Retinal pigment epithelial cell (primary cell): Measurements from ENCODE around the gene TRDMT1.

Experiments used
- DNase-seq: peaks from one replicate; pipeline ENCODE4 v3.0.0-alpha.2; 2010; ENCODE audit warnings: low read depth
- H3K4me3 ChIP-seq: 2 replicates; pipeline ENCODE4 v1.5.1; 2011; ENCODE audit warnings: mild to moderate bottlenecking, low read length, control low read depth, moderate library complexity
- CTCF ChIP-seq: conservative IDR thresholded peaks from 2 replicates; pipeline ENCODE4 v1.5.1; 2011; ENCODE audit warnings: low read depth, low read length, control low read depth, inconsistent platforms

TRDMT1 gene

DNA sequence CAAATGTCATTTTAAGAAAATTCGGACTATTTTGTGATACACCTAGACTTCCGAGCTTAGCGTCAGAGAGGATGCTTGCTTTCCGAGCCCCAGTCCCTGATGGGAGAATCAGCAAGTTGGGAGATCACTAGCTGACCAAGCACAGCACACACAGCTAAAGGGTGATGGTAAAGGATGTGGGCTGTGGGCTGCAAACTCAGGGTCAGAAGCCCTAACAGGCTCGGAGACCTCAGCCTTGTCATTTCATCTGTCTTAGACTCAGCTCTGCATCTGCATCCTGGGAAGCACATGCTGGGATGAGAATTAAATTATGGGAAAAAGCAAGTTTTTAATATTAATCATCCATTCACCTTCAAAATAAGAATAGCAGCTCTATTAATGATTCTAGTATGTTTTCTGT, 75.1 kb downstream of the TRDMT1 start:
- H3K4me3 ChIP-seq, result no peak overlapping the region
- DNase-seq, result no peak
- TF ChIP-seq CTCF, result no peak

GRCh38 chr10:17125206-17125893, 76.1 kb downstream of the TRDMT1 start:
- TF ChIP-seq CTCF, result no peak
- DNase-seq, result no peak

GRCh38 chr10:17123961-17124360, 77.5 kb downstream of the TRDMT1 start:
- H3K4me3 ChIP-seq, result no peak overlapping the region
- TF ChIP-seq CTCF, result no peak
- DNase-seq, result no peak

More at GRCh38 chr10:17125206-17125893, 76.1 kb downstream of the TRDMT1 start:
- no peak overlapping the region for H3K4me3 ChIP-seq

- H3K4me3 ChIP-seq, result no peak overlapping the region
- DNase-seq, result no peak
- TF ChIP-seq CTCF, result no peak
Observed at GRCh38 chr10:17122726-17123661, 78.5 kb downstream of the TRDMT1 start.

- TF ChIP-seq CTCF, result no peak
- DNase-seq, result no peak
- no peak overlapping the region for H3K4me3 ChIP-seq
Observed at GRCh38 chr10:17122052-17122451, 79.4 kb downstream of the TRDMT1 start.

GRCh38 chr10:17120694-17121093, 80.8 kb downstream of the TRDMT1 start:
- no peak for TF ChIP-seq CTCF
- no peak overlapping the region for H3K4me3 ChIP-seq
- no peak for DNase-seq
